ENCODE measurements around the gene JMJD1C. TPM values are rescaled to one million over a fixed set of nuclear protein-coding genes. Genes with fewer than 3 reads are reported as not detected.
"Not testable (repeated sequence)": the region's sequence is repeated elsewhere in the genome, so short reads cannot be mapped to it uniquely, and the experiment has no call there.

The JMJD1C gene
- total RNA-seq, 1 donor from 2014 or later, result 84.2 TPM

GRCh38 chr10:63496561-63496960 is 30.8 kb upstream of the JMJD1C start:
- DNase-seq (no peak), ATAC-seq (no peak)
- Histone ChIP-seq H3K27me3 (no peaks in the 10 kb centered on the region), H3K27ac (no peak overlapping the region), H3K9me3 (no peaks in the 10 kb centered on the region), H3K4me3 (no peak overlapping the region), H3K36me3 (no peaks in the 10 kb centered on the region), H3K4me1 (peaks cover 5% of the 10 kb centered on the region)
- TF ChIP-seq, protein P1, sequence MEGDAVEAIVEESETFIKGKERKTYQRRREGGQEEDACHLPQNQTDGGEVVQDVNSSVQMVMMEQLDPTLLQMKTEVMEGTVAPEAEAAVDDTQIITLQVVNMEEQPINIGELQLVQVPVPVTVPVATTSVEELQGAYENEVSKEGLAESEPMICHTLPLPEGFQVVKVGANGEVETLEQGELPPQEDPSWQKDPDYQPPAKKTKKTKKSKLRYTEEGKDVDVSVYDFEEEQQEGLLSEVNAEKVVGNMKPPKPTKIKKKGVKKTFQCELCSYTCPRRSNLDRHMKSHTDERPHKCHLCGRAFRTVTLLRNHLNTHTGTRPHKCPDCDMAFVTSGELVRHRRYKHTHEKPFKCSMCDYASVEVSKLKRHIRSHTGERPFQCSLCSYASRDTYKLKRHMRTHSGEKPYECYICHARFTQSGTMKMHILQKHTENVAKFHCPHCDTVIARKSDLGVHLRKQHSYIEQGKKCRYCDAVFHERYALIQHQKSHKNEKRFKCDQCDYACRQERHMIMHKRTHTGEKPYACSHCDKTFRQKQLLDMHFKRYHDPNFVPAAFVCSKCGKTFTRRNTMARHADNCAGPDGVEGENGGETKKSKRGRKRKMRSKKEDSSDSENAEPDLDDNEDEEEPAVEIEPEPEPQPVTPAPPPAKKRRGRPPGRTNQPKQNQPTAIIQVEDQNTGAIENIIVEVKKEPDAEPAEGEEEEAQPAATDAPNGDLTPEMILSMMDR (IDR thresholded peaks at IDR 0.05), result no peak
- intact Hi-C loops (cut with DNase I), result no loop called here

DNA sequence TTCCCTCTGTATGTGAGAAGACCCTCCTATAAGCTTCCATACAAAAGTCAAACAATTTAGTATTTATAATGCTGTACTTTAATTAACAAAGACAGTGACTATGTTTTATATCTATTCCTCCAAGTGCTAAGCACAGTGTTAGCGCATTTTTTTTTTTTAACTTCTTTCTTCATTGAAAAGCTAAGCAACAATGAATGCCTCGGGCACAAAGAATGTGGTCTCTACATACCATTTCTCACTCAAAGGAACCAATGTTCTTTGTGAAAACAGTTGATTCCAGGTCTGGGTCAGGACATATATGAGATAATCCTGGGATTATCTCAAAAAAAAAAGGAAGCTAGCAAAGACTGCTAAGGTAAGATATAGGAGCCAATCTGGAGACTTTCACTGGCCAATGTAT is 29.2 kb upstream of the JMJD1C start:
- H3K4me1 ChIP-seq, result peaks cover 5% of the 10 kb centered on the region
- TF ChIP-seq, protein P1 (IDR thresholded peaks at IDR 0.05), result no peak
- H3K9me3 ChIP-seq, result no peaks in the 10 kb centered on the region
- H3K27ac ChIP-seq, result no peak overlapping the region
- H3K27me3 ChIP-seq, result no peaks in the 10 kb centered on the region
- no peak overlapping the region for H3K4me3 ChIP-seq
- ATAC-seq (no peak), DNase-seq (no peak)
- intact Hi-C loops (cut with DNase I), result no loop called here
- no peaks in the 10 kb centered on the region for H3K36me3 ChIP-seq

- intact Hi-C loops (cut with DNase I), result no loop called here
- Histone ChIP-seq H3K27me3 (no peaks in the 10 kb centered on the region), H3K9me3 (no peaks in the 10 kb centered on the region), H3K27ac (no peak overlapping the region), H3K4me1 (peaks cover 5% of the 10 kb centered on the region), H3K4me3 (no peak overlapping the region), H3K36me3 (no peaks in the 10 kb centered on the region)
- ATAC-seq, result no peak
- DNase-seq, result no peak
- TF ChIP-seq, protein P1 (IDR thresholded peaks at IDR 0.05), result no peak
These were observed 27.2 kb upstream of the JMJD1C start for GRCh38 chr10:63493004-63493403.

GRCh38 chr10:63492317-63492690 is 26.5 kb upstream of the JMJD1C start:
- H3K36me3 ChIP-seq; H3K4me1 ChIP-seq; intact Hi-C loops (cut with DNase I); DNase-seq; H3K27me3 ChIP-seq; ATAC-seq; H3K9me3 ChIP-seq: not testable (repeated sequence)
- peak overlapping the region; percentile 6 for H3K27ac ChIP-seq
- peak overlapping the region; percentile 13 for H3K4me3 ChIP-seq

DNA sequence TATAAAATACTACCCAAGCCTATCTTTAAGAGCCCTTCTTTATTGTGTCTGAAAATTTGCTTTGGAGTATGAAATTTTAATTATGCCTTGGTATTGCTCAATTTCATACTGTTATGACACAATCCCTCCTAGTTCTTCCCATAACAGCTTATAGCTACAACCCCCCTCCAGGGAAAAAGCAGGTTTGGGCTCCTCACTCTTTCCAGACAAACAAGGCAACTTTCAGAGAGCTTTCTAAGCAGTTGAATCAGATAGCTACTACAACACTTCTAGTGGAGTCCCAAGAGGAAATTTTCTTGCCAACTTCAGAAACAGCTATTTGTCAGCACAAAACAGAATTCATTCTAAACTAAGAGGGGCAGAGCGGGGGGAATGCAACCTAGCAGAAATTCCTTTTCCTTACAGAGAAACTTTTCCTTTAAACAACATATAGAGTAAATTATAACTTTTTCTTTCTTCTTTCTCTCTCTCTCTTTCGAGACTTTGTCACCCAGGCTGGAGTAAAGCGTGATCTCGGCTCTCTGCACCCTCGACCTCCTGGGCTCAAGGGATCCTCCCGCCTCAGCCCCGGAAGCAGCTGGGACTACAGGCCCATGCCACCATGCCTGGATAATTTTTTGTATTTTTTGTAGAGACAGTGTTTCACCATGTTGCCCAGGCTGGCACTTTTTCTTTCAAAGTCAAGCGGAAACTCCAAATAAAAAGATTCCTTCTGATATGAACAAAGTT is 26.0 kb upstream of the JMJD1C start:
- peak; percentile 80 for ATAC-seq
- TF ChIP-seq, protein P1 (IDR thresholded peaks at IDR 0.05), result no peak
- DNase-seq, result no peak
- Histone ChIP-seq H3K27me3 (no peaks in the 10 kb centered on the region), H3K4me1 (peaks cover 10% of the 10 kb centered on the region), H3K4me3 (peak overlapping the region; percentile 13), H3K27ac (peak overlapping the region; percentile 6), H3K36me3 (no peaks in the 10 kb centered on the region), H3K9me3 (no peaks in the 10 kb centered on the region)
- intact Hi-C loops (cut with DNase I), result no loop called here

DNA sequence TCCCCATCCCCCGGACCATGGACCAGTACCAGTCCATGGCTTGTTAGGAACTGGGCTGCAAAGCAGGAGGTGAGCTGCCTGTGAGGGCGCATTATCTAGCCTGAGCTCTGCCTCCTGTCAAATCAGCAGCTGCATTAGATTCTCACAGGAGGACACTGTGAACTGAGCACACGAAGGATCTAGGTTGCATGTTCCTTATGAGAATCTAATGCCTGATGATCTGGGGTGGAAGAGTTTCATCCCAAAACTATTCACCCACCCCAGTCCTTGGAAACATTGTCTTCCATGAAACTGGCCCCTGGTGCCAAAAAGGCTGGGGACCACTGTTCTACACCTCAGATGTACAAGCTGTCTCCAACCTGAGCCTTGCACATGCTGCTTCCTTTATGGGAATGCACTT is 24.1 kb upstream of the JMJD1C start:
- TF ChIP-seq, protein P1 (IDR thresholded peaks at IDR 0.05), result no peak
- intact Hi-C loops (cut with DNase I), result no loop called here
- no peak overlapping the region for H3K4me3 ChIP-seq
- no peak for ATAC-seq
- no peaks in the 10 kb centered on the region for H3K36me3 ChIP-seq
- H3K27ac ChIP-seq, result no peak overlapping the region
- no peaks in the 10 kb centered on the region for H3K9me3 ChIP-seq
- DNase-seq, result no peak
- no peaks in the 10 kb centered on the region for H3K27me3 ChIP-seq
- peaks cover 13% of the 10 kb centered on the region for H3K4me1 ChIP-seq
